G401 (cell line): ENCODE data around the gene GNAI2. TPM values are rescaled to one million over a fixed set of nuclear protein-coding genes. Genes with fewer than 3 reads are reported as not detected.
"Not testable (repeated sequence)": the region's sequence is repeated elsewhere in the genome, so short reads cannot be mapped to it uniquely, and the experiment has no call there.

Source experiments
- DNase-seq: peaks from one replicate; pipeline ENCODE4 v3.0.0-alpha.2; 2015; ENCODE audit warnings: low spot score
- in situ Hi-C: cut with HindIII; loops from 2 replicates; pipeline ENCODE4 v1.10.0; 2016; ENCODE audit warnings: low sequenced_read_pairs, mixed read lengths
- total RNA-seq: library from RNA; depleted of rRNA; stranded (reverse); fragments of >200 nt; shearing (Covaris generic); gene quantifications from 2 replicates; pipeline ENCODE4 v1.2.3, GENCODE V29; 2014

Gene GNAI2
- total RNA-seq, 1 experiment from 2014 or later: 104 TPM

GRCh38 chr3:50259432-50260026, 23.5 kb downstream of the GNAI2 start:
- DNase-seq: no peak
- in situ Hi-C loops: loop anchor here (10.0 kb wide), 1 partner anchor 95 kb away; the partner anchor contains the start of genes CYB561D2, NPRL2 and TMEM115

GRCh38 chr3:50260027-50260941, 24.3 kb downstream of the GNAI2 start:
- DNase-seq: peak; percentile 90
- in situ Hi-C loops: loop anchor here (10.0 kb wide), 1 partner anchor 95 kb away; the partner anchor contains the start of genes CYB561D2, NPRL2 and TMEM115

- in situ Hi-C loops: loop anchor here (10.0 kb wide), 1 partner anchor 94 kb away; the partner anchor contains the start of genes CYB561D2, NPRL2 and TMEM115
Observed at GRCh38 chr3:50260942-50261441, 25.0 kb downstream of the GNAI2 start.

GRCh38 chr3:50261505-50261904, 25.5 kb downstream of the GNAI2 start:
- in situ Hi-C loops: loop anchor here (10.0 kb wide), 1 partner anchor 93 kb away; the partner anchor contains the start of genes CYB561D2, NPRL2 and TMEM115
- DNase-seq: no peak

More at GRCh38 chr3:50260942-50261441, 25.0 kb downstream of the GNAI2 start:
- no peak for DNase-seq

- in situ Hi-C loops: loop anchor here (10.0 kb wide), 1 partner anchor 93 kb away; the partner anchor contains the start of genes CYB561D2, NPRL2 and TMEM115
- not testable (repeated sequence) for DNase-seq
Observed at GRCh38 chr3:50262200-50262599, 26.2 kb downstream of the GNAI2 start.

DNA sequence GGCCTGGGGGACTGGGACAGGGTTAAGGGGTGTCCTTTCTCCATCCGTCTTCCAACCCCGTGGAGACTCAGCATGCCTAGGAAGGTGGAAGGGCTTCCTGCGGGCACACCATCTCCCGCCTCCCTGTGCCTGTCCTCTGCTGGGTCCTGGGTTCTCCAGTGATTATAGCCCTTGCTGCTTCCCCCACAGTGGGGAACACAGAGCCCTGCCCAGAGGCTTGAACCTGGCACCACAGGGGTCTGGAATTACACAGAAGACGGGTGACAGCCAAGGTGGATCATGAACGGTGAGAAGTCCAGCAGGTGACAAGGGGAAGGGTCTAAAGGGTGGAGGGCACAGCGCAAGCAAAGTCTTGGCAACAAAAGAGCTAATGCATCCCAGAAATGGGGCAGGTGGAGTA, 26.8 kb downstream of the GNAI2 start:
- DNase-seq: no peak
- in situ Hi-C loops: loop anchor here (10.0 kb wide), 1 partner anchor 92 kb away; the partner anchor contains the start of genes CYB561D2, NPRL2 and TMEM115

DNA sequence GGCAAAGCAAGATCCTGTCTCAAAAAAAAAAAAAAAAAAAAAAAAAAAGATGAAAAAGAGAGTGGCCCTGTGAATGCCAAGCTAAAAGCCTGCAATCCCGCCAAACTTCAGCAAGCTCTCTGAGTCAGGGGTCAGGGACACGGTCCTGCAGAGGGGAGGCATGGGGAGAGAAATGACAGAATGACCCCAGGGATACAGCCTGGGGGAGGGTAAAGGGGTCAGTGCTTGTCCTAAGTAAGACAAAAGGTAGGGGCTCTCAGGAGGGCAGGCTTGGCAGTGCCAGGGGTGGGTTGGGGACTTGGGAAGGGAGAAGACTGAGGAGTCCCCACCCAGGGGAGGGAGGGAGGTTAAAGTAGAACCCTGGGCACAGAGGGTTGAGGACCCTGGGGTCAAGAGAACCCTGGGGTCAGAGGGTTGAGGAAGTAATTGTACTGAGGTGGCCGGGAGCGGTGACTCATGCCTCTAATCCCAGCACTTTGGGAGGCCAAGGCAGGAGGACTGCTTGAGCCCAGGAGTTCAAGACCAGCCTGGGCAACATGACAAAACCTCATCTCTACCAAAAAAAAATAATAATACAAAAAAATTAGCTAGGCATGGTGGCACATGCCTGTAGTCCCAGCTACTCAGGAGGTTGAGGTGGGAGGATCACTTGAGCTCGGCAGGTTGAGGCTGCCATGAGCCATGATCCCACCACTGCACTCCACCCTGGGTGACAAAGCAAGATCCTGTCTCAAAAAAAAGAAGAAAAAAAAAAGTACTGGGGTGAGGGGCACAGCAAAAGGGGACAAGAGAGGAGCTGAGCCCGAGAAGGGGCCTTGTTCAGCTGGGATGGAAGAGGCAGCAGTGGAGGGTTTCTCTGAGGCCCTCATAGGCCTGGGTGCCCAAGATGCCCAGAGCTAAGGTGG, 27.7 kb downstream of the GNAI2 start:
- no peak for DNase-seq
- in situ Hi-C loops: loop anchor here (10.0 kb wide), 1 partner anchor 91 kb away; the partner anchor contains the start of genes CYB561D2, NPRL2 and TMEM115

- in situ Hi-C loops: loop anchor here (10.0 kb wide), 1 partner anchor 90 kb away; the partner anchor contains the start of genes CYB561D2, NPRL2 and TMEM115
- DNase-seq: peak; percentile 77
Observed at GRCh38 chr3:50264383-50264963, 28.5 kb downstream of the GNAI2 start.

GRCh38 chr3:50264964-50265485, 29.0 kb downstream of the GNAI2 start:
- DNase-seq: no peak
- in situ Hi-C loops: loop anchor here (10.0 kb wide), 1 partner anchor 90 kb away; the partner anchor contains the start of genes CYB561D2, NPRL2 and TMEM115

DNA sequence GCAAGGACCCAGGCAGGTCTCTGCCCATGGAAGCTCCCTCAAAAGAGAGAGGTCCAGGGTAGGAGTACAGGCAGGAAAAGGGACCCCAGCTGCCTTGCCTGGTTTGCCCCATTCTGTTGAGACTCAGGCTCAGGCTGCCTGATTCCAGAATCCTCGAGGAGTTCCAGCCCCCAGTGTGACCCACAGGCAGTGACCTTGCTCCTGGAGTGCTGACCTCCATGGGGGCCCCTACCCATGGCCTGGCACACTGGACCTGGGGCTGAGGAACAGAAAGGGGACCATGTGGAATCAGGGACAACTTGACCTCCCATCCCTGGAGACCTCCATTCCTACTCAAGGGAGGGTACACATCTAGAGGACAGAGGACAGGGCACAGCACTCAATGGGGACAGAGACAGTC, 29.6 kb downstream of the GNAI2 start:
- in situ Hi-C loops: loop anchor here (10.0 kb wide), 1 partner anchor 89 kb away; the partner anchor contains the start of genes CYB561D2, NPRL2 and TMEM115
- DNase-seq: no peak

DNA sequence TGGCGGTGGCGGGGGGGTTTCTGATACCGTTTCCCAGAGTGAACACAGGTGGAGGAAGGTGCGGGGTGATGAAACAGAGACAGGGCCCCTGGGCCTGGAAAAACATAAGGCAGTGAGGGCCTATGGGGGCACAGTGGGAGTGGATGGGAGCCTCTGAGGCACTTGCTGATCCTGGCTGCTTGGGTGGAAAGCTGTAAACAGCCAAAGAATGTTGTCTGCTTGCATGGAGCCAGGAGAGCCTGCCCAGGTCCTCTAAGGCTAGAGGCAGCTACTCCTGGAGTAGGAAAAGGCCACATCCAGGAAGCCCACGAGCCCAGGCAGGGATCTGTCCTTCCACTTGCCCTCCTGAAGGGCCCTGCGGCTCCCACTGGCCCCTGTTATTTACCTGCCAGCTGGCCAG, 30.0 kb downstream of the GNAI2 start:
- in situ Hi-C loops: loop anchor here (10.0 kb wide), 1 partner anchor 89 kb away; the partner anchor contains the start of genes CYB561D2, NPRL2 and TMEM115
- no peak for DNase-seq

- no peak for DNase-seq
- in situ Hi-C loops: loop anchor here (10.0 kb wide), 1 partner anchor 88 kb away; the partner anchor contains the start of genes CYB561D2, NPRL2 and TMEM115
Observed at GRCh38 chr3:50266836-50267235, 30.8 kb downstream of the GNAI2 start.

DNA sequence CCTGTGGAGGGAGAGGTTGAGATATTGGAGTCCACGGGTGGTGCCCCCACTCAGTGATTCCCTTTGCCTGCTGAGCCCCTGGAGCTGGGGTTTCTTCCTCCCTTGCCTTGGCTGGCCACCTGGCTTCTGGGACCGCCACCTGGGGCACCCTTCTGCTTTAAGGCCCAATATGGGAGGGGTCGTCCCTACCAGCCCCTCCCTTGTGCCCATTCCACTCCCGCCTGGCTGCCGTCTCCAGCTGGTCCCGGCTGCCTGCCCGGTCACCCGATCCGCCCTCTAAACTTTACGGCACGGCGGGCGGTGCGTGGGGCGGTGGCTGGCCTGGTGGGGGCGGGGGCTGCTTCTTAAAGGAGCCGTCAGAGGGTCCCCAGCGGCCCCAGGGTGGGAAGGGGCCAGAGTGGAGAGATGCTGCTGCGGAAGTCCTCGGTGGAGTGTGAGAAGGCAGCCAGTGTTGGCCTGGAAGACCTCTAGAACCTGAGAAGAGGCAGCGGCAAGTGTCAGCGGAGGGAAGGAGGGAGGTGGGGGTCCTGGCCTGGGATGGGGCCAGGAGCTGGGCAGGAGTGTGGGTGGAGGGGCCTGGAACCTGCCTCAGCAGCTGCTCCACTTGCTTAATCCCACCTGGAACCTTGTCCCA, 31.4 kb downstream of the GNAI2 start:
- in situ Hi-C loops: loop anchor here (10.0 kb wide), 1 partner anchor 87 kb away; the partner anchor contains the start of genes CYB561D2, NPRL2 and TMEM115
- no peak for DNase-seq

DNA sequence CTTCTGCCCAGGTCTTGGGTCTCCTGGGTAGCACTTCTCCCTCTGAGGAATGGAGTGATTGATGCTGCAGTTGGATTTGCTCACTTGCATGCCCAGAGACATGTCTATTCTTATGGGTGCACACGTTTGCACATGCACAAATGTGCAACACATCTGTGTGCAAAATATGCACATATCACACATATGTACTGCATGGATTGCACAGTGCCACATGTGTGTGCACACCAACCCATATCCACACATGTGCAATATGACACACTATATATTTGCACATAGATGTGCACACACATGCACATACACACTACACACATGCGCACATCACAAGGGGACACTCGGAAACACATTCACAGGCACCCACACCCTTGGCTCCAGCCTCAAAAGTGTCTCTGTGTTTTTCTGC, 32.3 kb downstream of the GNAI2 start:
- no peak for DNase-seq
- in situ Hi-C loops: loop anchor here (10.0 kb wide), 1 partner anchor 87 kb away; the partner anchor contains the start of genes CYB561D2, NPRL2 and TMEM115

DNA sequence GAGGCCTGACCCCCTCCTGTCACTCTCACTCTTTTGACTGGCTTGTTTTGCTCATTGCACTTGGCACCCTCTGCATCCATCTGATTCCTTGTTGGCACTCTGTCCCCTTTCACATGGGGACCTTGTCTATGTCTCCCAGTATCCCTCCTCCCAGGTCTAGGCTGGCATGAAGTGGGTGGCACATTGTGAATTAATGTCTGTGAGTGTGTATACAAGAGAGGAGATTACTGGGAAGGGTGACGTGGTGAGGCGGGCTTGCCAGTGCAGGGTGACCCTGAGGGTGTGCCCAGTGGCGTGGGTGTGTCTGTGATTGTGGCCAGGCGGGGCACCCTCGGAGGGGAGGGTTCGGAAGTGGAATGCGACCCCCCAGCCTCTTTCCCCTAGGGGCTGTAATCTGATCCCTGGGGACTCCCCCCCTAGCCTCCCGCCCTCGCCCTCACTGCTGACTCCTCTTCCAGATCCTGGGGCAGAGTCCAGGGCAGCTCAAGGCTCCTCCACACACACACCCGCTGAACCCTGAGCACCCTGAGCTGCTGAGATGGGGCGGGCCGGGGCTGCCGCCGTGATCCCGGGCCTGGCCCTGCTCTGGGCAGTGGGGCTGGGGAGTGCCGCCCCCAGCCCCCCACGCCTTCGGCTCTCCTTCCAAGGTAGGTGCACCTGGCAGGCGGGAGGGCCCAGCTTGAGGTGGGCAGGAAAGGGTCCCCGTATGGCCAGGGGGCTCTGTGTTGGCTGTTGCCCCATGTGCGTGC, 32.9 kb downstream of the GNAI2 start, which contains the start of gene SEMA3B:
TSS of gene SEMA3B (plus strand) at position 445 of the 749 bp plus-strand sequence. CDS start at position 539, 94 bp downstream.
- in situ Hi-C loops: loop anchor here (10.0 kb wide), 1 partner anchor 86 kb away; the partner anchor contains the start of genes CYB561D2, NPRL2 and TMEM115
- DNase-seq: no peak

- in situ Hi-C loops: loop anchor here (10.0 kb wide), 1 partner anchor 85 kb away; the partner anchor contains the start of genes CYB561D2, NPRL2 and TMEM115
Observed at GRCh38 chr3:50269460-50269859, 33.5 kb downstream of the GNAI2 start.

More at GRCh38 chr3:50269460-50269859, 33.5 kb downstream of the GNAI2 start:
- no peak for DNase-seq
